Measurements from ENCODE around the gene APOL1.

The APOL1 gene

GRCh38 chr22:36238373-36239149 lies 14.4 kb upstream of the APOL1 start:
- Histone ChIP-seq H3K9ac (peak overlapping the region; percentile 75 to 88 (median 83)), H3K27ac (peak overlapping the region; percentile 63 to 90 (median 80)), H4K20me1 (peaks cover 0 to 19% (median 4%) of the 10 kb centered on the region in 11 experiments; a peak in 8 of 22 replicates), H3K36me3 (peaks cover 0 to 34% (median 22%) of the 10 kb centered on the region in 11 experiments; a peak in 17 of 22 replicates), H3K4me1 (peaks cover 29 to 54% (median 35%) of the 10 kb centered on the region in 10 experiments), H3K4me2 (peak overlapping the region; percentile 93 to 100 (median 97)), H3K9me3 (replicated peaks in 1 of 11) (peaks cover 0 to 16% (median 14%) of the 10 kb centered on the region in 11 experiments; a peak in 14 of 22 replicates), H3K27me3 (no peaks in the 10 kb centered on the region), H3K4me3 (peak overlapping the region; percentile 65 to 87 (median 76))
- TF ChIP-seq Cebpa-rat (IDR thresholded peaks at IDR 0.05) = no peak

- Histone ChIP-seq H3K9me3 (replicated peaks in 1 of 11) (peaks cover 0 to 19% (median 15%) of the 10 kb centered on the region in 11 experiments; a peak in 14 of 22 replicates), H4K20me1 (peaks cover 0 to 16% (median 4%) of the 10 kb centered on the region in 11 experiments; a peak in 8 of 22 replicates), H3K4me1 (peaks cover 29 to 49% (median 35%) of the 10 kb centered on the region in 10 experiments), H3K9ac (peak overlapping the region; percentile 75 to 88 (median 83)), H3K4me3 (peak overlapping the region; percentile 65 to 87 (median 76)), H3K27me3 (no peaks in the 10 kb centered on the region), H3K36me3 (peaks cover 0 to 29% (median 18%) of the 10 kb centered on the region in 11 experiments; a peak in 15 of 22 replicates), H3K27ac (peak overlapping the region; percentile 63 to 90 (median 80)), H3K4me2 (peak overlapping the region; percentile 93 to 100 (median 97))
- no peak for TF ChIP-seq Cebpa-rat (IDR thresholded peaks at IDR 0.05)
These were observed 13.9 kb upstream of the APOL1 start for GRCh38 chr22:36239150-36239400.

- Histone ChIP-seq H3K36me3 (peaks cover 0 to 24% (median 14%) of the 10 kb centered on the region in 11 experiments; a peak in 15 of 22 replicates), H3K27me3 (no peaks in the 10 kb centered on the region), H3K4me1 (peaks cover 29 to 43% (median 35%) of the 10 kb centered on the region in 10 experiments), H3K9ac (peak within 1 kb of the TSS; percentile 75 to 88 (median 83)), H3K27ac (peak within 1 kb of the TSS; percentile 63 to 90 (median 80)), H3K4me3 (peak within 1 kb of the TSS; percentile 65 to 87 (median 76)), H3K9me3 (replicated peaks in 1 of 11) (peaks cover 0 to 21% (median 15%) of the 10 kb centered on the region in 11 experiments; a peak in 14 of 22 replicates), H4K20me1 (peaks cover 0 to 16% (median 4%) of the 10 kb centered on the region in 11 experiments; a peak in 8 of 22 replicates), H3K4me2 (peak within 1 kb of the TSS; percentile 93 to 100 (median 97))
- no peak for TF ChIP-seq Cebpa-rat (IDR thresholded peaks at IDR 0.05)
These were observed 13.3 kb upstream of the APOL1 start, which contains the start of gene APOL2 for GRCh38 chr22:36239401-36240171. Gene APOL2, minus strand, starts transcription at chr22:36239527. Its CDS starts 6,365 bp downstream, at chr22:36233162.

GRCh38 chr22:36243986-36244385 lies 8.9 kb upstream of the APOL1 start:
- Histone ChIP-seq H3K4me1 (peaks cover 4 to 8% (median 6%) of the 10 kb centered on the region in 10 experiments; a peak in 14 of 20 replicates), H4K20me1 (no peaks in the 10 kb centered on the region), H3K4me3 (no peak overlapping the region), H3K9ac (no peak overlapping the region), H3K9me3 (replicated peaks in 1 of 11) (peaks cover 12 to 35% (median 26%) of the 10 kb centered on the region in 11 experiments), H3K36me3 (no peaks in the 10 kb centered on the region; a peak in 1 of 22 replicates), H3K27me3 (no peaks in the 10 kb centered on the region), H3K4me2 (no peak overlapping the region), H3K27ac (no peak overlapping the region)
- TF ChIP-seq Cebpa-rat (IDR thresholded peaks at IDR 0.05) = no peak

GRCh38 chr22:36244522-36245391 lies 8.2 kb upstream of the APOL1 start:
- Histone ChIP-seq H3K27me3 (no peaks in the 10 kb centered on the region), H3K9me3 (replicated peaks in 1 of 11) (peaks cover 13 to 37% (median 32%) of the 10 kb centered on the region in 11 experiments), H3K9ac (no peak overlapping the region), H3K4me3 (no peak overlapping the region), H4K20me1 (no peaks in the 10 kb centered on the region), H3K27ac (no peak overlapping the region), H3K4me2 (no peak overlapping the region), H3K36me3 (no peaks in the 10 kb centered on the region; a peak in 1 of 22 replicates), H3K4me1 (peaks cover 1 to 4% (median 3%) of the 10 kb centered on the region in 10 experiments; a peak in 13 of 20 replicates)
- no peak for TF ChIP-seq Cebpa-rat (IDR thresholded peaks at IDR 0.05)

- Histone ChIP-seq H3K36me3 (no peaks in the 10 kb centered on the region; a peak in 1 of 22 replicates), H3K27ac (no peak overlapping the region), H3K4me3 (no peak overlapping the region), H3K9me3 (replicated peaks in 1 of 11) (peaks cover 13 to 37% (median 32%) of the 10 kb centered on the region in 11 experiments), H4K20me1 (no peaks in the 10 kb centered on the region), H3K4me1 (no peaks in the 10 kb centered on the region), H3K27me3 (no peaks in the 10 kb centered on the region), H3K9ac (no peak overlapping the region), H3K4me2 (no peak overlapping the region)
- TF ChIP-seq Cebpa-rat (IDR thresholded peaks at IDR 0.05) = no peak
These were observed 7.1 kb upstream of the APOL1 start for GRCh38 chr22:36245805-36246356.

GRCh38 chr22:36246718-36247117 lies 6.2 kb upstream of the APOL1 start:
- no peak overlapping the region for H3K4me2 ChIP-seq
- no peaks in the 10 kb centered on the region for H3K4me1 ChIP-seq
- peaks cover 13 to 37% (median 32%) of the 10 kb centered on the region in 11 experiments for H3K9me3 ChIP-seq (replicated peaks in 1 of 11)
- no peaks in the 10 kb centered on the region for H4K20me1 ChIP-seq
- H3K27me3 ChIP-seq = no peaks in the 10 kb centered on the region
- H3K36me3 ChIP-seq = no peaks in the 10 kb centered on the region; a peak in 1 of 22 replicates
- H3K27ac ChIP-seq = no peak overlapping the region
- no peak overlapping the region for H3K9ac ChIP-seq
- H3K4me3 ChIP-seq = no peak overlapping the region
- TF ChIP-seq Cebpa-rat (IDR thresholded peaks at IDR 0.05) = no peak

- Histone ChIP-seq H3K27ac (no peak overlapping the region), H3K36me3 (no peaks in the 10 kb centered on the region; a peak in 1 of 22 replicates)
These were observed 5.0 kb upstream of the APOL1 start for GRCh38 chr22:36247955-36248354.

More at GRCh38 chr22:36247955-36248354, 5.0 kb upstream of the APOL1 start:
- no peak overlapping the region for H3K4me2 ChIP-seq
- peaks cover 6 to 9% (median 7%) of the 10 kb centered on the region in 10 experiments for H3K4me1 ChIP-seq
- H3K9ac ChIP-seq = no peak overlapping the region
- no peak overlapping the region for H3K4me3 ChIP-seq
- TF ChIP-seq Cebpa-rat (IDR thresholded peaks at IDR 0.05) = no peak
- no peaks in the 10 kb centered on the region for H4K20me1 ChIP-seq
- peaks cover 13 to 31% (median 26%) of the 10 kb centered on the region in 11 experiments for H3K9me3 ChIP-seq (replicated peaks in 1 of 11)
- no peaks in the 10 kb centered on the region for H3K27me3 ChIP-seq
